Left ventricle myocardium inferior (tissue), 1 donor: ENCODE measurements around the gene C10orf90. TPM values are rescaled to one million over a fixed set of nuclear protein-coding genes. Genes with fewer than 3 reads are reported as not detected.

Source experiments
- DNase-seq: peaks from one replicate; pipeline ENCODE4 v3.0.0-alpha.2; 2020
- H3K27ac ChIP-seq: fragments of 200-600 bp; replicated peaks from 2 replicates; pipeline ENCODE4 v1.8.0; 2021
- H3K27me3 ChIP-seq: fragments of 200-600 bp; 2 replicates; pipeline ENCODE4 v1.8.0; 2021; ENCODE audit warnings: low read depth
- H3K36me3 ChIP-seq: fragments of 200-600 bp; 2 replicates; pipeline ENCODE4 v1.8.0; 2021
- H3K4me1 ChIP-seq: fragments of 200-600 bp; 2 replicates; pipeline ENCODE4 v1.8.0; 2021
- H3K4me3 ChIP-seq: fragments of 200-600 bp; 2 replicates; pipeline ENCODE4 v1.8.0; 2021; ENCODE audit warnings: mild to moderate bottlenecking, moderate library complexity
- H3K9me3 ChIP-seq: fragments of 200-600 bp; replicated peaks from 2 replicates; pipeline ENCODE4 v1.8.0; 2021
- intact Hi-C: fragments of 100-400 bp; cut with micrococcal nuclease; formaldehyde crosslinking; loops from one replicate; pipeline ENCODE4 v1.11.0; 2022
- total RNA-seq: library from RNA; stranded (reverse); fragmentation: NEBNext Ultra II Directional; extraction: Animal tissue kit (Norgen Biotek cat#: 25700); gene quantifications from one replicate; pipeline ENCODE4 v1.2.1, GENCODE V29; 2021
- TF ChIP-seq, protein P1 (sequence below): fragments of 200-600 bp; IDR thresholded peaks from 2 replicates; pipeline ENCODE4 v1.8.0; 2021; ENCODE audit warnings: antibody characterized with exemption, mild to moderate bottlenecking, borderline replicate concordance
- donor health status: DM: no; HTN: yes; CAD: no; lungs with severe emphysema.

C10orf90 gene
- total RNA-seq, 1 donor from 2014 or later = not detected

DNA sequence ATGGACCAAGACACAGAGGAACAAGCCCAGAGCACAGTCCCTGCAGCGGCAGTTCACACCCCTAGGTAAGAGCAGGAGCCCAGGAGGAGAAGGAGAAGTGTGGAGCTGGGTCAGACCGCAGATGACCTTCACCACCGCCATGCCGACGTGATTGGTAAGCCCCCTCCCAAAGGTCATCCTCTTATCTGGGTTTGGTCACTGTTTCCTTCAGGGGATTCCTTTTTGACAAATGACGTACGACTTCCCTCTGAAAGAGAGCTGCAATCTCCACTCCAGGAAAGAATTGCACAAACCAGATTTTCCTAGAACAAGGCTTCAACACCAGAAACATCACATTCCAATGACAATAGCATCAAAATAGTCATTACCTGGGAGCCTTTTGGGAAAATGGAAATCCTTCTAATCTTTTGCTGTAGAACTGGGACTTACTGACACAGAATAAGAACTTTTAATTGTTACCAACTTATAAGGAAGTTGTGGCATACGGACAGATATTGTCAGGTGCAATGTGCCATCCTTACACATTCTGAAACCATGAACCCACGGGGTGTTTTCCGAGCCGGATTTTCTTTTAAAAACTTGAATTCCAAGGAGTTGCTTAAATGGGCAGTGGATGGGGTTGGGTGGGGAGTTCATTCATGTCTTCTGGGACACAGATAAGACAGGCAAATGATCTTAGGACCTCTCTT lies 261.4 kb downstream of the C10orf90 start:
- Histone ChIP-seq H3K4me3 (no peak overlapping the region), H3K9me3 (no peaks in the 10 kb centered on the region), H3K27ac (no peak overlapping the region), H3K27me3 (peaks cover 57% of the 10 kb centered on the region), H3K36me3 (no peaks in the 10 kb centered on the region), H3K4me1 (no peaks in the 10 kb centered on the region)
- TF ChIP-seq, protein P1, sequence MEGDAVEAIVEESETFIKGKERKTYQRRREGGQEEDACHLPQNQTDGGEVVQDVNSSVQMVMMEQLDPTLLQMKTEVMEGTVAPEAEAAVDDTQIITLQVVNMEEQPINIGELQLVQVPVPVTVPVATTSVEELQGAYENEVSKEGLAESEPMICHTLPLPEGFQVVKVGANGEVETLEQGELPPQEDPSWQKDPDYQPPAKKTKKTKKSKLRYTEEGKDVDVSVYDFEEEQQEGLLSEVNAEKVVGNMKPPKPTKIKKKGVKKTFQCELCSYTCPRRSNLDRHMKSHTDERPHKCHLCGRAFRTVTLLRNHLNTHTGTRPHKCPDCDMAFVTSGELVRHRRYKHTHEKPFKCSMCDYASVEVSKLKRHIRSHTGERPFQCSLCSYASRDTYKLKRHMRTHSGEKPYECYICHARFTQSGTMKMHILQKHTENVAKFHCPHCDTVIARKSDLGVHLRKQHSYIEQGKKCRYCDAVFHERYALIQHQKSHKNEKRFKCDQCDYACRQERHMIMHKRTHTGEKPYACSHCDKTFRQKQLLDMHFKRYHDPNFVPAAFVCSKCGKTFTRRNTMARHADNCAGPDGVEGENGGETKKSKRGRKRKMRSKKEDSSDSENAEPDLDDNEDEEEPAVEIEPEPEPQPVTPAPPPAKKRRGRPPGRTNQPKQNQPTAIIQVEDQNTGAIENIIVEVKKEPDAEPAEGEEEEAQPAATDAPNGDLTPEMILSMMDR = no peak
- intact Hi-C loops = no loop called here
- no peak for DNase-seq

DNA sequence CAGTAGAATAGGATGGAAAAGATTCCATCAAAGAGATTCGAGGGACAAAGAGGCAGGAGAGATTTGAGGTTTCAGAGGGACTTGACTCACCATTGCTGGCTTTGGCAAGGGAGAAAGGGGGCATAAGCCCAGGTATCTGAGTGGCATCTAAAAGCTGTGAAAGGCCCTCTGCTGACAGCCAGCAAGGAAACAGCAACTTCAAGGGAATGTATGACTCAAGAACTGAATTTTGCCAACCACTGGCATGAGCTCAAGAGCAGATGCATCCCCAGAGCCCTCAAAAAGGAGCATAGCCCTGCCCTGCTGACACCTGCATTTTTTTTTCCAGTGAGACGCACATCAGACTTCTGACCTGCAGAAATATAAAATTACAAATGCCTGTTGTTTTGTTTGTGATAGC lies 262.7 kb downstream of the C10orf90 start:
- no peak overlapping the region for H3K27ac ChIP-seq
- H3K4me1 ChIP-seq = no peaks in the 10 kb centered on the region
- H3K36me3 ChIP-seq = no peaks in the 10 kb centered on the region
- intact Hi-C loops = no loop called here
- TF ChIP-seq, protein P1 = no peak
- DNase-seq = no peak
- H3K9me3 ChIP-seq = no peaks in the 10 kb centered on the region
- H3K4me3 ChIP-seq = no peak overlapping the region
- H3K27me3 ChIP-seq = peaks cover 64% of the 10 kb centered on the region

DNA sequence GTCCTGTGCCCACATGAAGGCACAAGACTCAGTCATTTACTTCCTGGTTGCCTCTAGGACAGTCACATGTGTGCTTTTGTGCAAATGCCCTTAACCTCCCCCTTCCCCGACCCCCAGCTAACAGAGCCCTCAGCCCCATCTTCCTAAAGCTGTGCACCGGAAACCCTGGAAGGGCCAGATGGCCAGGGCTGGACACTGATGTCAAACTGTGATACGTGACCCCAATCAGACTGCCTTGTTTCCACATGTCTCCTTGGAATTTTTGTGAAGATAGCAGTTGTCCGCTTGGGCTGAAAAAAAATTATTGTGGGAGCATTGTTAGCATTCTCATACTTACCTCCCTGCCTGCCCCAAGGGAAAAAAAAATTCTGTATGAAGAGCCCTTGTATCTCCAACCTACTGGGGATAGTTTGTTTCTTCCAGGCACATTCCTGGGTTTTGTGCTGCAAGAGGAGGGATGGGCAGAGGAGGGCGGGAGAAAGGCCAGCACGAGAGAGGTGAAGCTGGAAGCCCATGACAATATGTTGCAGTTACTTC lies 265.2 kb downstream of the C10orf90 start:
- H3K9me3 ChIP-seq = no peaks in the 10 kb centered on the region
- no peaks in the 10 kb centered on the region for H3K36me3 ChIP-seq
- no peaks in the 10 kb centered on the region for H3K4me1 ChIP-seq
- peaks cover 71% of the 10 kb centered on the region for H3K27me3 ChIP-seq
- TF ChIP-seq, protein P1 = no peak
- intact Hi-C loops = no loop called here
- DNase-seq = no peak
- H3K4me3 ChIP-seq = no peak overlapping the region
- H3K27ac ChIP-seq = no peak overlapping the region

- Histone ChIP-seq H3K9me3 (no peaks in the 10 kb centered on the region), H3K4me3 (no peak overlapping the region), H3K27ac (no peak overlapping the region), H3K27me3 (peaks cover 71% of the 10 kb centered on the region), H3K36me3 (no peaks in the 10 kb centered on the region), H3K4me1 (no peaks in the 10 kb centered on the region)
- intact Hi-C loops = no loop called here
- TF ChIP-seq, protein P1 = no peak
- no peak for DNase-seq
Measured at GRCh38 chr10:126402721-126403695, 267.5 kb downstream of the C10orf90 start.

DNA sequence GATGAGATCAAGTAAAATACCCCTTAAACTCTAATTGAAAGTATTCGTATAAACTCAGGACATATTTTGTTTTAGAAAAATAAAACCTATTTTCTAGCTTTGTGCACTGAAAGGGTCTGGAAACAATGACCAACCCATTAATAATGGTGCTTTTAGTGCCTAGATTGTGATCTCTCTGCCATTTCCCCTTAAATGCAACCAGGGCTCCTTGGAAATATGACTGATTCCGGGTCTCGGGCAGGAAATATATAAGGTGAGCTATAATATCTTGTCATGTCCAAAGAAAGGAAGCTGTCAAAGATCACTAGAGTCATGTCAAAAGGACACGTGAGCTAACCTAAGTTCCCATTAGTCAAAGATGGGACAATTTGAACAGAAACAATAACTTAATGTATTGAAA lies 269.9 kb downstream of the C10orf90 start:
- H3K4me1 ChIP-seq = no peaks in the 10 kb centered on the region
- peaks cover 71% of the 10 kb centered on the region for H3K27me3 ChIP-seq
- no peaks in the 10 kb centered on the region for H3K9me3 ChIP-seq
- DNase-seq = no peak
- TF ChIP-seq, protein P1 = no peak
- H3K36me3 ChIP-seq = no peaks in the 10 kb centered on the region
- H3K27ac ChIP-seq = no peak overlapping the region
- no peak overlapping the region for H3K4me3 ChIP-seq
- intact Hi-C loops = no loop called here
